ENCODE data around the gene GRB10.

The GRB10 gene

DNA sequence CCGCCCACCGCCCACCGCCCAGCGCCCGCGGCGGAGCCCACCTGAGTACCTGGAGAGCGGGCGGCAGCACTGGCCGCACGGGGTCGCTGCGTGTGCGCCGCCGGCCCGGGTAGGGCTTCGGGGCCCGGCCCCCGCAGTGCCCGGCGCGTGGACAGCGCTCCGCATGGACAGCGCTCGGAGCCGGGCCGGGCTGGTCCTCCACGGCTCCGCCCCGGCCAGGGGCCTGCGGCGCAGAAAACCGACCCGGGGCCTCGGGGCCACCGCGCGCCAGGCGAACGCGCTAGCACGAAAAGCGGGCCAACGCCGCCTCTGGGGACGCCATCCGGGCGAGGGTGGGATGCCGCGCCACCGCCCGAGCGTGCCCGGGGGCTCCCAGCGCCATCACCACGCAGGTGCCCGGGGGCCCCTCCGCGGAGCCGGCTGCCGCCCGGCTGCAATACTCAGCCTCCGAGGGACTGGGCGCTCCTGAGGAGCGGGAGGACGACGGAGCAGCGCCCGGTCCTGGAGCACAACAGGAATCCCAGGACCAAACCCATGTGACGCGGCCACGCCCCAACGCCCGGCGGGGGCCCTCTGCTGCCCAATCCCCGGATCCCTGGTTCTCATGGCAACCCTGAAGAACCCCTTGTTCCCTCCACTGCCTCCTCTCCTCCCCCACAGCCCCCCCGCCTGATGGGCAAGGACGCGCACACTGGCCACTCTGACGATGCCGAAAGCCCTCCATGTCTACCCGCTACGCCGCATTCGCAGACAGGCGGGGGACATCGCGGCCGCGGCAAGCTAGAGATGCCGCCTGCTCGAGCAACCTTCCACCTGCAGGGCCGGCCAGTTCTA lies at the start of gene GRB10:
Gene GRB10, minus strand, starts transcription at position 522 of the 834 bp plus-strand sequence. CDS start 50,574 bp downstream, outside the sequence.
- DNase-seq (ENCODE audit: low spot score): peak; percentile 62

GRCh38 chr7:50828801-50829200 lies 46.1 kb upstream of the GRB10 start:
- no peak for DNase-seq (ENCODE audit: low spot score)

GRCh38 chr7:50828116-50828515 lies 45.4 kb upstream of the GRB10 start:
- no peak for DNase-seq (ENCODE audit: low spot score)

- no peak for DNase-seq (ENCODE audit: low spot score)
Observed at GRCh38 chr7:50827281-50827680, 44.6 kb upstream of the GRB10 start.

DNA sequence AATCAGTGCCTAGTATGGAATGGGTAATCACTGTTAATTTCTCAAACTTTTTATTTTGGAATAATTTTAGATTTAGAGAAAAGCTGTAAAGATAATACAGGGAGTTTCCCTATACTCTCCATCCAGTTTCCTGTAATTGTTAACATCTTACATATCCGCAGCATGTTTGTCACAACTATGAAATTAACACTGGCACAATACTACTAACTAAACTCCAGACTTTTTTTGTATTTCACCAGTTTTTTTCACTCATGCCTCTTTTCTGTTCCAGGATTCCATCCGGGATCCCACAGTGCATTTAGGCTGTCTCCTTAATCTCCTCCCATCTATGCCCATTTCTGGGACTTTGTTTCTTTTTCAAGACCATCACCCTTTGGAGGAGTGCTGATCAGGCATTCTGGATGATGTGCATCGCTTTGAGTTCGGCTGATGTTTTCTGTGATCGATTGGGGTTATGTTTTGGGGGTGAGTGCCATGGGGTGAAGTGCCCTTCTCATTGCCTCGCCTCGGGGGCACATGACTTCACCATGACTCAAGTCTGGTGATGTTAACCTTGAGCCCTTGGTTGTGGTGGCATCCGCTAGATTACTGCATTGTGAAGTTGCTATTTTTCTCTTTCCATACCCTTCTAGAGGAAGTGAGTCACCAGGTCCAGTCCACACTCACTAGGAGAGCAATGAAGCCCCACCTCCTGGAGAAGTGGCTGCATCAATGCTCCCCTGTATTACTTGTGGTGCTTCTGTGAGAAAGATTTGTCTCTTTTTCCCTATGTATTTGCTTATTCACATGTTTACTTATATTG lies 43.9 kb upstream of the GRB10 start:
- DNase-seq (ENCODE audit: low spot score): no peak

DNA sequence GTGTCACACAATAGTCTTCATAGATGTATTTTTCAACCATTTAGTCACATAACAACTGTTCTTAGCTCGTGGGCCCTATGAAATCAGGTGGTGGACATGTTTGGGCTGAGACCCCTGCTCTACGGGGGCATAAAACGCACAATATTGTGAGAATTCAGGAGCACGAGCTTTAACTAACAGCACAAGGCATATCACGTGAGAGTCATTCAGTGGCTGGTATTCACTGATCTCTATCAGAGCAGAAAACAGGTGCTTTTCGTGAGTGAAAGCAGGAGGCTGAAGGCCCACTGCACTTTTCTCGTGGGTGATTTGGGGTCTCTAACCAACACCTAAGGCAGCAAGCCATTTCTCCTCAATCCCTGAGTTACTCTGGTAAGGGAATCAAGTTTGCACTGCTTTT lies 42.8 kb upstream of the GRB10 start:
- no peak for DNase-seq (ENCODE audit: low spot score)

GRCh38 chr7:50824882-50825281 lies 42.2 kb upstream of the GRB10 start:
- no peak for DNase-seq (ENCODE audit: low spot score)

- no peak for DNase-seq (ENCODE audit: low spot score)
Observed at GRCh38 chr7:50822706-50823105, 40.0 kb upstream of the GRB10 start.

DNA sequence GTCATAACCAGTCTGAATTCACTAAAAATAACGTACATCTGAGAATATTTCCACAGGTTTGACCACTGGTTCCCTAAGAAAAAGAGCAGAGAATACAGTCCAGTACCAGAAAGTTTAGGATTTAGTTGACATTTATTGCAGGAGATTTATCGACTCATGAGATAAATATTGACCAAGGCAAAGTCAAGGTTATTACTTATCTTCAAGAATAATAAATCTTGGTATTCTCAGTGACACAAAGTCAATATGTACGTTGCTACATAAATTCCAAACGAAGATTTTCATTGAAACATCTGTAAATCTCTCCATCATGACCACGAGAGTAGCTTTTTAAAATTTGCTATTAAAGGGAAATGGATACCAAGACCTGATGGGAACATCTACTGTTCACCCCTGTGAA lies 39.4 kb upstream of the GRB10 start:
- no peak for DNase-seq (ENCODE audit: low spot score)

- no peak for DNase-seq (ENCODE audit: low spot score)
Observed at GRCh38 chr7:50821457-50822008, 38.8 kb upstream of the GRB10 start.

DNA sequence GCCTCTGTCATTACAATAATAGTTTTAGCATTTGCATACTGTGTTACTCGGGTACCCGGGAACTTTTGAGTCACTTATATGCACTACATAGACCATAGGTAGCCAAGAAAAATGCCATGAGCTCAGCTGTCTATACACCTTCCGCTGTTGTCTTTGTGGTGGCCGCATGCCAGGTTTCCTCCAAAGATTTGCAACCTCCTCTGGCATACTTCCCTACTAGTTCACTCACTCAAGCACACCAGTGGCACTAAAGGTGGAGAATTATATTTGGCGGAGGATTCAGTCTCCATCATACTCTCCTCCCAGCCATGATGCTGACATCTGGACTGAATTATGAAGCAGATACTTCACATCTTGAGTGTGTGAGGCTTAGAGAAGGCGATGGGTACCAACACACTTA lies 35.6 kb upstream of the GRB10 start:
- DNase-seq (ENCODE audit: low spot score): no peak

GRCh38 chr7:50817561-50817960 lies 34.9 kb upstream of the GRB10 start:
- DNase-seq (ENCODE audit: low spot score): no peak

GRCh38 chr7:50815138-50815537 lies 32.4 kb upstream of the GRB10 start:
- no peak for DNase-seq (ENCODE audit: low spot score)

DNA sequence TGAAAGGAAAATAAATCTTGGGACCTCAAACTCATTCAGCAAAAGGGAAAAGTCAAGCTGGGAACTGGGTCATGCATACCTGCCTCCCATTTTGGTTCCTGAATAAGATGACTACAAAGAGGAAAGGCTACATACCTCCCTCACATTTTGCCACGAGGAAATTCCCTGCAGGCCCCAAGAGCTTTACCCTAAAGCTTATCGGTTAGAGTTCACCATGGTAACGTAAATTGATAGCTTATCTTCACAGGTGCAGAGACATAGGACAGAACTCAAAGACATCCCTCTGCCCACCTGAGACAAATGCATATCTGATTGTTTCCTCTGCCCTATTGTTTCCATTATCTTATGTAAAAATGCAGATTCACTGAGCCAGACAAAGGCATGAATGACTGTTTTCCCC lies 31.5 kb upstream of the GRB10 start:
- DNase-seq (ENCODE audit: low spot score): no peak

DNA sequence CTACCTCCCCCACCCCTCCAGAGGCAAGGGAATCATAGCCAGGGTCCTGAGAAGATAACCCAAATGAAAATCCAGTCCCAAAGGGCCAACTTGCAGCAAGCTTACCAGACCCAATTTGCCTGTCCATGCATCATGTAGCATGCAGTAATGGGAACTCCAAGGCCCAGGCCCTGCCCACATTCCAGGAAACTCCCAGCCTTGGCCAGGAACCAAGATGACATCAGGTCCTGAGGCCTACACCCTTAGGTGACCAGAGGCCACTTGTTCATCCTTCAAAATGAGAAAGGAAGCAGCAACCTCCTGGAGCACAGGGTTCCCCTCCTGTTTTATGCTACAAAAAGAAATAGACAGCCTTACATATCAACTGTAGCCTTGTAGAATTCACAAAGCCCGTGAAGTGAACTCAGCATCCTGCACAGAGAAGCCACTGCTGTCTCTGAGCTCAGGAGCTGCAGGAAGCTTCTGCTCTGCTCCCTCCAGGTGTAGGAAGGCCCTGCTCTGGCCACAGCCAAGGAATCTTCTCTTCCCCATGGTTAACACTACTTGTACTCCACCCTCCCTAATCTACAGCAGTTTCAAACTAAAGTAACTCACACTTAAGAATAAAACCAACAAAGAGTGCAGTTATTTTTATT lies 30.3 kb upstream of the GRB10 start:
- DNase-seq (ENCODE audit: low spot score): peak; percentile 75

GRCh38 chr7:50812094-50812493 lies 29.4 kb upstream of the GRB10 start:
- DNase-seq (ENCODE audit: low spot score): no peak

DNA sequence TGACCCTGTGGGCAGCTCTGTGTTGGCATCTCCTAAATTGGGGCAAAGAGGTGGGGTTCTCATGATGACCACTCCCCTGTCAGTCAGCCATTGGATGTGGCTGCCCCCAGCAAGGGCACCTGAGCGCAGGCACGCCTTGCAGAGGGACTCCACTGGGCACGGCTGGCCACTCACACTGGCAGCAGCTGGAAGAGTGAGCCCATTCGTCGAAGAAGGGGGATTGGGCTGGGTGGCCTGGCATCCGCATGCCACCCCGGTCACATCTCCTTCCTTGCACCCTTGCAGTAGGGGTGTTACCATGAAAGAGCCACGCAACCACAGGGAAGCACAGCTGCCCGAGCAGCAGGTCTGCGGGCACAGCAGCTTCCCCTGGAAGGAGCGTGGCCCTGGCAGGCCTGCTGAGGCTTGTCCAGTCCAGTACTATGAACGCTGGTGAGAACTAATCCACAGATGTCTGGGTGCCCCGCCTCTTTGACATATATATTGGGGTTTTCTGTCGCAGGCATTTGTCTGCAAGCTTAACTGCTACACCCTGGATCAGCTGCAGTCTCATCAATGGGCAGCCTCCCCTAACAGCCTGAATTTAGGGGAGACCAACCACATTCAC lies 25.7 kb upstream of the GRB10 start:
- no peak for DNase-seq (ENCODE audit: low spot score)

GRCh38 chr7:50807026-50807730 lies 24.5 kb upstream of the GRB10 start:
- DNase-seq (ENCODE audit: low spot score): no peak

- DNase-seq (ENCODE audit: low spot score): no peak
Observed at GRCh38 chr7:50806143-50806542, 23.4 kb upstream of the GRB10 start.

- no peak for DNase-seq (ENCODE audit: low spot score)
Observed at GRCh38 chr7:50805447-50806125, 22.9 kb upstream of the GRB10 start.
